HepG2 (cell line): ENCODE measurements around the gene CTLA4. TPM values are rescaled to one million over a fixed set of nuclear protein-coding genes. Genes with fewer than 3 reads are reported as not detected.

ENCODE experiments used
- ATAC-seq: fragments of 200-7000 bp; cut with Tn5 transposase; 3 replicates; pipeline ENCODE4 v1.9.1; 2020; ENCODE audit warnings: mild to moderate bottlenecking, moderate library complexity
- BruUV-seq: library from RNA; stranded (reverse); fragments of 400-500 nt; replicated peaks from 2 replicates; lab custom pipeline; 2021; lab: Mats Ljungman, UMichigan
- CTCF ChIA-PET: fragments of 300-600 bp; formaldehyde crosslinking; extraction: SDS; loops from one replicate; lab custom pipeline; 2021; ENCODE audit warnings: low total read pairs, inconsistent platforms, low intra/inter-chr PET ratio; lab: Yijun Ruan, JAX
- POLR2A ChIA-PET: fragments of 350-600 bp; sonication (Branson Sonifier 250); formaldehyde crosslinking; loops from one replicate; lab custom pipeline; 2020; ENCODE audit warnings: antibody characterized with exemption, inconsistent platforms; lab: Yijun Ruan, JAX
- DNase-seq: peaks from one replicate; pipeline ENCODE4 v3.0.0-alpha.2; 2015; ENCODE audit warnings: low spot score
- FAIRE-seq: peaks from 3 replicates; lab custom pipeline; 2011; peaks lifted over from hg19 to GRCh38; lab: Jason Lieb, UNC
- H2AFZ ChIP-seq: one replicate; pipeline ENCODE4 v1.6.1; 2011; ENCODE audit warnings: low read length, inconsistent platforms
- H3K27ac ChIP-seq: fragments of 300-600 bp; 3 replicates; pipeline ENCODE4 v1.8.0; 2011; ENCODE audit warnings: mixed run types, mild to moderate bottlenecking, mixed read lengths, low read length, inconsistent platforms; ENCODE audit not compliant: insufficient read depth; ENCODE audit errors: extremely low read length
- H3K27me3 ChIP-seq, 2 experiments: fragments of 200-600 bp in 1 of 2; 2 replicates in 1 of 2; 3 replicates in 1 of 2; pipeline versions ENCODE4 v1.6.0 to v1.8.0; 2011; ENCODE audit warnings: low read length in 2 of 2, mild to moderate bottlenecking in 2 of 2, moderate library complexity in 2 of 2, inconsistent platforms in 1 of 2; ENCODE audit not compliant: insufficient read depth in 2 of 2, control insufficient read depth in 1 of 2
- H3K36me3 ChIP-seq, 2 experiments: fragments of 200-600 bp in 1 of 2; replicated peaks in 1 of 2; 2 replicates in 1 of 2; 3 replicates in 1 of 2; pipeline versions ENCODE4 v1.5.1 to v1.8.0; 2011; ENCODE audit warnings: low read length in 2 of 2, inconsistent platforms in 1 of 2; ENCODE audit not compliant: insufficient read depth in 2 of 2, control insufficient read depth in 1 of 2
- H3K4me1 ChIP-seq: 2 replicates; pipeline ENCODE4 v1.5.1; 2012; ENCODE audit warnings: low read length, inconsistent platforms; ENCODE audit not compliant: insufficient read depth
- H3K4me2 ChIP-seq: 2 replicates; pipeline ENCODE4 v1.6.0; 2011; ENCODE audit warnings: low read depth, low read length, inconsistent platforms
- H3K4me3 ChIP-seq, 3 experiments: fragments of 200-600 bp in 1 of 3; sonication (generic), shearing (Covaris generic) in 1 of 3; replicated peaks in 1 of 3; 2 replicates each; pipeline ENCODE4 v1.5.1; 2011 to 2016; ENCODE audit warnings: low read length in 3 of 3, inconsistent platforms in 2 of 3, low read depth in 2 of 3, mild to moderate bottlenecking in 2 of 3, control low read depth in 1 of 3, mixed read lengths in 1 of 3; ENCODE audit not compliant: insufficient read depth in 1 of 3
- H3K79me2 ChIP-seq: one replicate; pipeline ENCODE4 v1.6.1; 2011; ENCODE audit warnings: low read length, inconsistent platforms; ENCODE audit not compliant: insufficient read depth
- H3K9ac ChIP-seq: 2 replicates; pipeline ENCODE4 v1.6.0; 2011; ENCODE audit warnings: mild to moderate bottlenecking, low read depth, low read length, inconsistent platforms; ENCODE audit not compliant: insufficient read depth
- H3K9me3 ChIP-seq: 2 replicates; pipeline ENCODE4 v1.5.1; 2012; ENCODE audit warnings: mild to moderate bottlenecking, low read length
- H4K20me1 ChIP-seq: 2 replicates; pipeline ENCODE4 v1.6.0; 2011; ENCODE audit warnings: inconsistent platforms, mild to moderate bottlenecking, low read length, moderate library complexity; ENCODE audit not compliant: insufficient read depth
- ATRX ChIP-seq: sonication (generic); formaldehyde crosslinking; IDR thresholded peaks from 2 replicates; pipeline ENCODE4 v1.4.0; 2020; ENCODE audit warnings: missing genetic modification reagents, borderline replicate concordance
- KLF6 ChIP-seq: IDR thresholded peaks from 2 replicates; pipeline ENCODE4 v1.8.0; 2016; ENCODE audit warnings: missing biosample characterization, missing genetic modification reagents
- MAFK ChIP-seq, 2 experiments: IDR thresholded peaks in 1 of 2; conservative IDR thresholded peaks in 1 of 2; 2 replicates each; pipeline ENCODE4 v1.6.1; 2011; ENCODE audit warnings: improper control_type of control experiment in 2 of 2, low read length in 2 of 2
- NCOR1 ChIP-seq: fragments of 200-600 bp; sonication (generic); IDR thresholded peaks from 2 replicates; pipeline ENCODE4 v1.7.0; 2017; ENCODE audit warnings: antibody characterized with exemption, low read length, borderline replicate concordance
- SNAPC2 ChIP-seq: sonication (generic); formaldehyde crosslinking; IDR thresholded peaks from 2 replicates; pipeline ENCODE4 v1.8.1; 2022; ENCODE audit warnings: mild to moderate bottlenecking, missing genetic modification reagents
- ZNF260 ChIP-seq: sonication (generic); formaldehyde crosslinking; IDR thresholded peaks from 2 replicates; pipeline ENCODE4 v1.4.0; 2020; ENCODE audit warnings: missing genetic modification reagents, low read depth, mild to moderate bottlenecking, borderline replicate concordance
- ZNF574 ChIP-seq: sonication (generic); formaldehyde crosslinking; IDR thresholded peaks from 2 replicates; pipeline ENCODE4 v1.4.0; 2020; ENCODE audit warnings: missing genetic modification reagents
- ZNF589 ChIP-seq: sonication (generic); formaldehyde crosslinking; conservative IDR thresholded peaks from 2 replicates; pipeline ENCODE4 v1.8.0; 2022; ENCODE audit warnings: mild to moderate bottlenecking, moderate library complexity, missing genetic modification reagents
- ZNF691 ChIP-seq: sonication (generic); formaldehyde crosslinking; IDR thresholded peaks from 2 replicates; pipeline ENCODE4 v1.4.0; 2020; ENCODE audit warnings: missing genetic modification reagents, low read depth, mild to moderate bottlenecking, borderline replicate concordance
- WGBS: methylation state at CpG from one replicate; pipeline ENCODE4 v1.1.6; 2017; ENCODE audit warnings: low lambda C conversion rate; 5-methylcytosine and 5-hydroxymethylcytosine counted together
- in situ Hi-C: cut with HindIII; loops from 2 replicates; pipeline ENCODE4 v1.10.0; 2017; ENCODE audit warnings: low pct_unique_long_range_greater_than_20kb; ENCODE audit not compliant: extremely low pct_ligation_motif_present
- intact Hi-C: fragments of 100-400 bp; cut with micrococcal nuclease; formaldehyde crosslinking; loops from one replicate; pipeline ENCODE4 v1.10.0; 2022; ENCODE audit not compliant: unreplicated experiment
- polyA plus RNA-seq, 8 experiments: library from polyadenylated mRNA; depleted of rRNA in 3 of 8; stranded (reverse) in 7 of 8; unstranded in 1 of 8; fragments of >200 nt; fragmentation: Illumina TruSeq in 4 of 8; extraction: Trizol in 4 of 8; gene quantifications; 2 replicates each; pipeline versions ENCODE4 v1.2.1 to v1.2.3, GENCODE V29; 2011 to 2016; ENCODE audit warnings: low read depth in 4 of 8, missing spikeins in 1 of 8, mixed read lengths in 1 of 8; ENCODE audit not compliant: insufficient read depth in 1 of 8
- total RNA-seq, 5 experiments: library from RNA; depleted of rRNA; stranded (reverse); fragments of >200 nt; fragmentation: Illumina TruSeq; extraction: Trizol; gene quantifications; 2 replicates each; pipeline ENCODE4 v1.2.3, GENCODE V29; 2016; ENCODE audit warnings: low read depth in 1 of 5

Gene CTLA4
- total and polyA plus RNA-seq, 2 of the 13 experiments (the other 11 are each of a cell fraction or from before 2014, with no cell fraction given), result 0.16 TPM; not detected in 1

GRCh38 chr2:203894262-203894661 lies 26.7 kb downstream of the CTLA4 start (continued):
- no peak for TF ChIP-seq ZNF574 (CRISPR knock-in tag)
- no peak for TF ChIP-seq SNAPC2 (CRISPR knock-in tag)
- no peak for TF ChIP-seq KLF6 (CRISPR knock-in tag)
- TF ChIP-seq ATRX (CRISPR knock-in tag), result no peak
- TF ChIP-seq ZNF589 (CRISPR knock-in tag), result no peak
- TF ChIP-seq ZNF260 (CRISPR knock-in tag), result no peak
- TF ChIP-seq ZNF691, result no peak

DNA sequence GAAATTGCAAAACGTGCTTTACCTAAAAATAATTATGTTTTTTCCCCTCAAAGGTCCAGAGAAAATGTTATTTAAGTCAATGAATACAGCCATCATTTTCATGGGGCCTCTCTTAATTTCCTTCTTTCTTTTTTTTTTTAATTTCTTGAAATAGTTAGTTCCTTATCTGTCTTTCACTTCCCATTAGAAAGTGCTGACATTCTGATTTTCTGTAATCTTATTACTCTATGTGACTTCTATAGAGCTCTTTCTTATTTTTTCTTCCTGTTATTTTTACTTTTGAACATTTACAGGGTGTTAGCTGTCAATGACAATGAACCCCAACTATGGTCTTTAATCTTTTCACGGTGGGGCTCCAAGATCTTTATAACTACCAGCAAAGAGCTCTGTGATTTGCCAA lies 30.0 kb downstream of the CTLA4 start:
- DNase-seq (no peak), ATAC-seq (no peak), FAIRE-seq (no peak)
- Histone ChIP-seq H3K4me2 (no peak overlapping the region), H3K4me3 (no peak overlapping the region), H3K27ac (no peak overlapping the region), H3K79me2 (no peaks in the 10 kb centered on the region), H3K9ac (no peak overlapping the region), H3K27me3 (no peaks in the 10 kb centered on the region; a peak in 1 of 5 replicates), H3K36me3 (no peaks in the 10 kb centered on the region), H3K9me3 (peaks cover 11% of the 10 kb centered on the region), H2AFZ (no peak overlapping the region), H4K20me1 (no peaks in the 10 kb centered on the region), H3K4me1 (no peaks in the 10 kb centered on the region)
- ChIA-PET POLR2A (no interaction called here), CTCF (no interaction called here)
- intact Hi-C loops, result no loop called here
- in situ Hi-C loops, result no loop called here
- 10% methylated on average over 2 of the region's 2 CpGs for WGBS
- BruUV-seq, result no TSS peak
- TF ChIP-seq MAFK (conservative IDR thresholded peaks at IDR 0.05 in 1 of 2, IDR thresholded peaks at IDR 0.05 in 1 of 2; ENCODE audit: low read length in 2 of 2) (peak; percentile 6 to 48; a peak in 1 of 4 replicates), NCOR1 (no peak)
